HFF-Myc (cell line): Measurements from ENCODE around the gene UBTD2.

Experiments
- DNase-seq: peaks from one replicate; pipeline ENCODE4 v3.0.0-alpha.2; 2011; ENCODE audit warnings: low read depth; ENCODE audit errors: extremely low read depth
- H3K4me3 ChIP-seq: replicated peaks from 2 replicates; pipeline ENCODE4 v1.5.1; 2011; ENCODE audit warnings: low read depth, mild to moderate bottlenecking, control low read depth, low read length
- TF ChIP-seq, protein P1 (sequence below): IDR thresholded peaks from 2 replicates; pipeline ENCODE4 v1.5.1; 2012; ENCODE audit warnings: mild to moderate bottlenecking, low read depth, low read length, control low read depth; ENCODE audit errors: missing control alignments

UBTD2 gene

DNA sequence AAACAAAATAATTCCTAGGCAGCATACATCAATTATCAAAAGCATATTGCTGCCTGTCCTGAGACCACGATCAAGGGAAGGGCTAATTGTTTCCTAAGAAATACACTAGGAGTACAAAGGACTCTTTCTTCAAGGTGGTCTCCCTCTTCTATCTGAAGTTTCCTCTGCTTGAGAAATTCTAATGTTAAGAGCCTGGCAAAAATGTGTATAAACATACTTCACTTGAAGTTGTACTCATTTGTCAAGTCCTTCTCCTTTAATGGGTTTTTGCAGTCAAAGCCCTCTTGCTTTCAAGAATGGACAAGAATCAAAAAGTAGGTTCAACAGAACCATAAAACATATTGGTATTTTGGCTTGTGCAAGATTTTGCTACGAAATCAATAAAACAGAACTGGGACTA is 31.1 kb downstream of the UBTD2 start:
- no peak overlapping the region for H3K4me3 ChIP-seq
- DNase-seq = no peak
- TF ChIP-seq, protein P1, sequence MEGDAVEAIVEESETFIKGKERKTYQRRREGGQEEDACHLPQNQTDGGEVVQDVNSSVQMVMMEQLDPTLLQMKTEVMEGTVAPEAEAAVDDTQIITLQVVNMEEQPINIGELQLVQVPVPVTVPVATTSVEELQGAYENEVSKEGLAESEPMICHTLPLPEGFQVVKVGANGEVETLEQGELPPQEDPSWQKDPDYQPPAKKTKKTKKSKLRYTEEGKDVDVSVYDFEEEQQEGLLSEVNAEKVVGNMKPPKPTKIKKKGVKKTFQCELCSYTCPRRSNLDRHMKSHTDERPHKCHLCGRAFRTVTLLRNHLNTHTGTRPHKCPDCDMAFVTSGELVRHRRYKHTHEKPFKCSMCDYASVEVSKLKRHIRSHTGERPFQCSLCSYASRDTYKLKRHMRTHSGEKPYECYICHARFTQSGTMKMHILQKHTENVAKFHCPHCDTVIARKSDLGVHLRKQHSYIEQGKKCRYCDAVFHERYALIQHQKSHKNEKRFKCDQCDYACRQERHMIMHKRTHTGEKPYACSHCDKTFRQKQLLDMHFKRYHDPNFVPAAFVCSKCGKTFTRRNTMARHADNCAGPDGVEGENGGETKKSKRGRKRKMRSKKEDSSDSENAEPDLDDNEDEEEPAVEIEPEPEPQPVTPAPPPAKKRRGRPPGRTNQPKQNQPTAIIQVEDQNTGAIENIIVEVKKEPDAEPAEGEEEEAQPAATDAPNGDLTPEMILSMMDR = no peak

DNA sequence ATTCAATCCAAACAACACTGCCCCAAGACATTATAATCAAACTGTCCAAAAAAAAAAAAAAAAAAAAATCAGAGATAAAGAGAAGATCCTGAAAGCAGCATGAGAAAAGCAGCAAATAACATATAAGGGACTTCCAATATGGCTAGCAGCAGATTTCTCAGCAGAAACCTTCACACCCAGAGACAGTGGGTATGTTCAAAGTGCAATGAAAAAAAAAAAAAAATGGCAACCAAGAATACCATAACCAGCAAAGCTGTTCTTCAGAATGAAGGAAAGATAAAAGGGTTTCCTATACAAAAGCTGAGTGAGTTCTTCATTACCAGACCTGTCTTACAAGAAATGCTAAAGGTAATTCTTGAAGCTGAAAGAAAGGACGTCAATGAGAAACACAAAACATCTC is 32.1 kb downstream of the UBTD2 start:
- DNase-seq = no peak
- no peak overlapping the region for H3K4me3 ChIP-seq
- TF ChIP-seq, protein P1 = no peak

DNA sequence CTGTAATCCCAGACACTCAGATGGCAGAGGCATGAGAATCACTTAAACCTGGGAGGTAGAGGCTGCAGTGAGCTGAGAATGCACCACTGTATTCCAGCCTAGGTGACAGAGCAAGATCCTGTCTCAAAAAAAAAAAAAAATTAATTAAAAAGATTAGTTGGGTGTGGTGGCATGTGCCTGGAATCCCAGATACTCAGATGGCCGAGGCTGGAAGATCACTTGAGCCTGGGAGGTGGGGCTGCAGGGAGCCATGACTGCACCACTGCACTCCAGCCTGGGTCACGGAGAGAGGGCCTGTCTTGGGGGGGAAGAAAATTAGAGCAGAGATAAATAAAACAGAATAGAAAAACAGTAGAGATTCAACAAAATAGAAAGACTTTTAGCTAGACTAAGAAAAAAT is 34.9 kb downstream of the UBTD2 start:
- DNase-seq = no peak
- TF ChIP-seq, protein P1 = no peak
- H3K4me3 ChIP-seq = no peak overlapping the region

DNA sequence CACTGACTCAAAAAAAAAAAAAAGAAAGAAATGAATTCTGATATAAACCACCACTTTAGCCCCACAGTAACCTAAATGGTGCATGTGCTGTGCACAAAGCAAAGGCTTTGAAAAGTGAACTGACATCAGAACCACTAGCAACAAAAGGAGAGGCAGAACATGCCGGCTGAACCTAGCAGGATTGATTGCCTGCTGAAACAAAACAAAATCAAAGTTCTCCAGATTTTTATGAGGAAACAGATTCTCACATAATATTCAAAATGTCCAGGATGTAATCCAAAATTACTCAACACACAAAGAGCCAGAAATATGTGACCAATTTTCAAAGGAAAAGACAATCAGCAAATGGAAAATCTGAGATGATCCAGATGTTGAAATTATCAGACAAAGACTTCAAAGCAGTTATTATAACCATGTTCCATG is 37.9 kb downstream of the UBTD2 start:
- DNase-seq = peak; percentile 14
- TF ChIP-seq, protein P1 = no peak
- no peak overlapping the region for H3K4me3 ChIP-seq

DNA sequence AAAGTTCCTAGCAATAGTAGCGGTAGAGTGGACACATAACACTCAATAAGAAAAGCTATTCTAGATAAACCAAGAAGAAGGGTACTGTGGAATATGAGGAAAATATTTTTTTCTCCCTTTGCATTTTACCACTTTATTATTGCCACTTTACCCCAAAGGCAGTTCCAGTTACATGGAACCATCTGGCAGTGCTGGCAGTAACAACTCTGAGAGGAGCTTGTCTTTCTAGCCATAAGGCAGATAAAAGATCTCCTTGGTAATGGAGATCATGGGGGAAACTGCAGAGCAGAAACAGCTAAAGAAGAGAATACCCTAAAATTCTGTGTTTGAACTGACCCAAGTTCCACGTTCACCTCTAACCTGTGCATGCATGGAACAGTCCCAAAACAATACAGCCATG is 38.5 kb downstream of the UBTD2 start:
- no peak for DNase-seq
- TF ChIP-seq, protein P1 = no peak
- no peak overlapping the region for H3K4me3 ChIP-seq

DNA sequence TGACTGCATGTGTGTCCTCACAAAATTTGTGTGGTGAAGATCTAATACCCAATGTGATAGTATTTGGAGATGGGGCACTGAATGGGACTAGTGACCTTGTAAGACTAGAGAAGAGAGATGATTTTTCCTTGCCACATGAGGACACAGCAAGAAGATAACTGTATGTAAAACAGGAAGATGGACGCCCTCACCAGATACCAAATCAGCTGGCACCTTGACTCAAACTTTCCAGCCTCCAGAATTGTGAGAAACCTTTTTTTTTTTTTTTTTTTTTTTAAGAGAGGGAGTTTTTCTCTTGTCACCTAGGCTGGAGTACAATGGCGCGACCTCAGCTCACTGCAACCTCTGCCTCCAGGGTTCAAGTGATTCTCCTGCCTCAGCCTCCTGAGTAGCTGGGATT is 40.3 kb downstream of the UBTD2 start:
- no peak for DNase-seq
- TF ChIP-seq, protein P1 = no peak
- H3K4me3 ChIP-seq = no peak overlapping the region

DNA sequence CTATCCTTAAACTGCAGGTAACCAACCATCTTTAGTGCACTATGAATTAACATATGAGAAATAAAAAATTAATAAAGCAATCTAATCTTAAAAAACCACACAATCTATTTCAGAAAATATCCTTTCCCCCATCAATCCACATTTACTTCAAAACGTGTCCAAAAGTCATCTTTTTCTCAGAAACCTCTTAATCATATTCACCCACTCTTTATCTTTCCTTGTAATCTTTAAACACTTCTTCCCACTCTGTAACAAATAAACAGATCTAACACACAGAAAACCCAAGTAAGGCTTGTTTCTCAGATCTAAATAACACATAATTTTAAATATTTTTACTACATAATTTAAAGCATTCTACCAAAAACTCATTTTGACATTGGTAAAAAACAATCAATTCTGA is 45.2 kb downstream of the UBTD2 start:
- no peak overlapping the region for H3K4me3 ChIP-seq
- DNase-seq = no peak
- TF ChIP-seq, protein P1 = no peak
